IMR-90 (cell line): Measurements from ENCODE around the gene FBXO31. TPM values are rescaled to one million over a fixed set of nuclear protein-coding genes. Genes with fewer than 3 reads are reported as not detected.
A peak's percentile ranks its signal among the peaks of the same experiment; 100 is the strongest.

ENCODE experiments used
- ATAC-seq: fragments of 200-7000 bp; cut with Tn5 transposase; 2 replicates; pipeline ENCODE4 v1.9.1; 2020; ENCODE audit warnings: low read depth, mild to moderate bottlenecking, moderate library complexity
- BruUV-seq: library from RNA; stranded (reverse); fragments of 400-500 nt; replicated peaks from 2 replicates; lab custom pipeline; 2021; lab: Mats Ljungman, UMichigan
- CTCF ChIA-PET: fragments of 300-600 bp; formaldehyde crosslinking; extraction: SDS; loops from one replicate; lab custom pipeline; 2021; ENCODE audit warnings: antibody characterized with exemption; lab: Yijun Ruan, JAX
- POLR2A ChIA-PET: fragments of 300-600 bp; sonication (Branson Sonifier 250); formaldehyde crosslinking; loops from one replicate; lab custom pipeline; 2022; ENCODE audit warnings: antibody characterized with exemption; ENCODE audit not compliant: unreplicated experiment; lab: Charles Lee
- DNase-seq: peaks from one replicate; pipeline ENCODE4 v3.0.0; 2013
- H2AFZ ChIP-seq: replicated peaks from 2 replicates; pipeline ENCODE3; 2013; ENCODE audit warnings: low read length, mild to moderate bottlenecking; ENCODE audit not compliant: poor library complexity
- H2AK5ac ChIP-seq: 2 replicates; pipeline ENCODE4 v1.6.1; 2013; ENCODE audit warnings: low read depth, low read length, inconsistent platforms
- H2AK9ac ChIP-seq: replicated peaks from 2 replicates; pipeline ENCODE3; 2013; ENCODE audit warnings: mild to moderate bottlenecking, low read depth, low read length, moderate library complexity; ENCODE audit not compliant: poor library complexity
- H2BK120ac ChIP-seq: 2 replicates; pipeline ENCODE4 v1.6.1; 2013; ENCODE audit warnings: low read depth, low read length, inconsistent platforms
- H2BK15ac ChIP-seq: 3 replicates; pipeline ENCODE4 v1.6.1; 2013; ENCODE audit warnings: low read depth, low read length, inconsistent platforms
- H2BK20ac ChIP-seq: 2 replicates; pipeline ENCODE4 v1.6.1; 2013; ENCODE audit warnings: low read depth, mild to moderate bottlenecking, inconsistent platforms, low read length, moderate library complexity
- H2BK5ac ChIP-seq: 2 replicates; pipeline ENCODE4 v1.6.1; 2013; ENCODE audit warnings: mild to moderate bottlenecking, low read depth, low read length, inconsistent platforms; ENCODE audit not compliant: poor library complexity, severe bottlenecking
- H3K14ac ChIP-seq: replicated peaks from 2 replicates; pipeline ENCODE4 v1.6.1; 2013; ENCODE audit warnings: low read depth, low read length, inconsistent platforms
- H3K18ac ChIP-seq: 2 replicates; pipeline ENCODE4 v1.6.1; 2013; ENCODE audit warnings: low read depth, low read length, control low read depth
- H3K23ac ChIP-seq: 2 replicates; pipeline ENCODE4 v1.6.1; 2013; ENCODE audit warnings: low read depth, low read length, inconsistent platforms
- H3K27ac ChIP-seq: 2 replicates; pipeline ENCODE4 v1.5.1; 2013; ENCODE audit warnings: mild to moderate bottlenecking, control low read depth, low read length; ENCODE audit not compliant: insufficient read depth
- H3K27me3 ChIP-seq: 2 replicates; pipeline ENCODE4 v1.6.1; 2013; ENCODE audit warnings: low read length; ENCODE audit not compliant: control insufficient read depth, insufficient read depth
- H3K36me3 ChIP-seq: 2 replicates; pipeline ENCODE4 v1.6.1; 2013; ENCODE audit warnings: low read length, mixed read lengths; ENCODE audit not compliant: control insufficient read depth, insufficient read depth
- H3K4ac ChIP-seq: 2 replicates; pipeline ENCODE4 v1.6.1; 2013; ENCODE audit warnings: low read depth, low read length, inconsistent platforms
- H3K4me1 ChIP-seq: 2 replicates; pipeline ENCODE4 v1.6.1; 2013; ENCODE audit warnings: low read length, mixed read lengths; ENCODE audit not compliant: control insufficient read depth, insufficient read depth
- H3K4me2 ChIP-seq: 2 replicates; pipeline ENCODE4 v1.6.1; 2013; ENCODE audit warnings: low read depth, mild to moderate bottlenecking, control low read depth, low read length, moderate library complexity
- H3K4me3 ChIP-seq: 2 replicates; pipeline ENCODE4 v1.5.1; 2013; ENCODE audit warnings: low read depth, mild to moderate bottlenecking, control low read depth, low read length, moderate library complexity; ENCODE audit not compliant: insufficient read depth
- H3K56ac ChIP-seq: 2 replicates; pipeline ENCODE4 v1.6.1; 2013; ENCODE audit warnings: low read length, inconsistent platforms; ENCODE audit not compliant: insufficient read depth; ENCODE audit errors: extremely low read depth
- H3K79me1 ChIP-seq, 2 experiments: 2 replicates each; pipeline ENCODE4 v1.6.1; 2013; ENCODE audit warnings: low read length in 2 of 2, inconsistent platforms in 1 of 2, low read depth in 1 of 2
- H3K9ac ChIP-seq: 2 replicates; pipeline ENCODE4 v1.6.1; 2013; ENCODE audit warnings: low read depth, low read length, control low read depth
- H3K9me1 ChIP-seq: 2 replicates; pipeline ENCODE4 v1.6.1; 2013; ENCODE audit warnings: low read length, inconsistent platforms; ENCODE audit not compliant: insufficient read depth
- H3K9me3 ChIP-seq: 2 replicates; pipeline ENCODE4 v1.6.1; 2013; ENCODE audit warnings: low read length; ENCODE audit not compliant: control insufficient read depth, insufficient read depth
- H4K20me1 ChIP-seq: 2 replicates; pipeline ENCODE4 v1.6.1; 2013; ENCODE audit warnings: low read length, inconsistent platforms; ENCODE audit not compliant: insufficient read depth
- H4K5ac ChIP-seq: 2 replicates; pipeline ENCODE4 v1.6.1; 2013; ENCODE audit warnings: mild to moderate bottlenecking, low read depth, low read length, control low read depth
- H4K8ac ChIP-seq, 2 experiments: 2 replicates each; pipeline ENCODE4 v1.6.1; 2013; ENCODE audit warnings: low read depth in 2 of 2, low read length in 2 of 2, control low read depth in 1 of 2, inconsistent platforms in 1 of 2
- H4K91ac ChIP-seq: 2 replicates; pipeline ENCODE4 v1.6.1; 2013; ENCODE audit warnings: low read depth, low read length, inconsistent platforms; ENCODE audit not compliant: insufficient read depth
- MXI1 ChIP-seq: IDR thresholded peaks from 2 replicates; pipeline ENCODE4 v1.6.1; 2012; ENCODE audit warnings: low read depth, mild to moderate bottlenecking, low read length, moderate library complexity, borderline replicate concordance
- WGBS, 2 experiments: methylation state at CpG; one replicate each; pipeline versions ENCODE4 v1.1.5 to v1.1.7; 2013; ENCODE audit warnings: missing lambda C conversion rate in 2 of 2; ENCODE audit not compliant: insufficient read length in 1 of 2; ENCODE audit errors: extremely low coverage in 2 of 2; 5-methylcytosine and 5-hydroxymethylcytosine counted together
- dilution Hi-C: fragments of 300-500 bp; cut with HindIII; formaldehyde crosslinking; loops from one replicate; pipeline ENCODE4 v1.14.3; 2018; ENCODE audit warnings: low sequenced_read_pairs; ENCODE audit not compliant: unreplicated experiment
- in situ Hi-C: fragments of 300-500 bp; cut with MboI; formaldehyde crosslinking; loops from 3 replicates; pipeline ENCODE4 v1.14.3; 2019; ENCODE audit warnings: low sequenced_read_pairs, inconsistent platforms, mixed read lengths
- intact Hi-C: fragments of 100-400 bp; cut with micrococcal nuclease; formaldehyde crosslinking; loops from 2 replicates; pipeline ENCODE4 v1.10.0; 2022
- polyA plus RNA-seq, 3 experiments: library from polyadenylated mRNA; depleted of rRNA; stranded (reverse); fragments of >200 nt; gene quantifications; 2 replicates each; pipeline ENCODE4 v1.2.3, GENCODE V29; 2012; ENCODE audit warnings: low replicate concordance in 1 of 3
- total RNA-seq: library from RNA; depleted of rRNA; stranded (reverse); fragments of >200 nt; gene quantifications from 2 replicates; pipeline ENCODE4 v1.2.3, GENCODE V29; 2012

FBXO31 gene
- total and polyA plus RNA-seq, 2 of the 4 experiments (the other 2 are of a cell fraction), result 10.4 to 16.9 TPM

- H4K91ac ChIP-seq, result no peak overlapping the region
- peaks cover 10% of the 10 kb centered on the region; the same call in 1 of the 2 replicates for H3K9me1 ChIP-seq
- H2BK15ac ChIP-seq, result no peak overlapping the region
- H3K9me3 ChIP-seq, result no peaks in the 10 kb centered on the region
- H2AFZ ChIP-seq, result no peak overlapping the region
- 100% methylated on average over 2 of the region's 17 CpGs; no CpG with 5 or more reads in 1 of the 2 experiments for WGBS, 2 experiments
- H2BK20ac ChIP-seq, result no peak overlapping the region
- no peak overlapping the region for H2BK5ac ChIP-seq
- peaks cover 3 to 31% of the 10 kb centered on the region in 2 experiments; a peak in 3 of 4 replicates for H3K79me1 ChIP-seq
- no peak for TF ChIP-seq MXI1
- no peak overlapping the region for H3K4me3 ChIP-seq
- no peak overlapping the region for H2AK9ac ChIP-seq
- no peak overlapping the region for H3K56ac ChIP-seq
- H3K4ac ChIP-seq, result no peak overlapping the region
- no peak for DNase-seq
- no peaks in the 10 kb centered on the region for H3K4me1 ChIP-seq
- POLR2A ChIA-PET, result no interaction called here
- H4K20me1 ChIP-seq, result peaks cover 15% of the 10 kb centered on the region
- peaks cover 38% of the 10 kb centered on the region for H3K36me3 ChIP-seq
- no peaks in the 10 kb centered on the region for H3K27me3 ChIP-seq
- BruUV-seq, result no TSS peak
- H3K23ac ChIP-seq, result no peak overlapping the region
- dilution Hi-C loops (no loop called here), intact Hi-C loops (no loop called here), in situ Hi-C loops (no loop called here)
- H2BK120ac ChIP-seq, result no peak overlapping the region
- H3K14ac ChIP-seq, result no peak overlapping the region
- CTCF ChIA-PET, result no interaction called here
- ATAC-seq, result no peak
- H2AK5ac ChIP-seq, result no peak overlapping the region
- H3K27ac ChIP-seq, result no peak overlapping the region
- peak overlapping the region in 1 of 2 experiments; percentile 60; a peak in 1 of 4 replicates for H4K8ac ChIP-seq
- no peak overlapping the region for H3K4me2 ChIP-seq
- no peak overlapping the region for H3K18ac ChIP-seq
- H4K5ac ChIP-seq, result no peak overlapping the region
- no peak overlapping the region for H3K9ac ChIP-seq
Observed at GRCh38 chr16:87344931-87345631, 38.5 kb downstream of the FBXO31 start.
